HG02973 (cell line): Measurements from ENCODE around the gene TRNT1.

Source experiments
- ATAC-seq: cut with Tn5 transposase; IDR thresholded peaks from one replicate; pipeline ENCODE4 v1.9.1; 2021; ENCODE audit warnings: moderate library complexity; ENCODE audit not compliant: unreplicated experiment

The TRNT1 gene

DNA sequence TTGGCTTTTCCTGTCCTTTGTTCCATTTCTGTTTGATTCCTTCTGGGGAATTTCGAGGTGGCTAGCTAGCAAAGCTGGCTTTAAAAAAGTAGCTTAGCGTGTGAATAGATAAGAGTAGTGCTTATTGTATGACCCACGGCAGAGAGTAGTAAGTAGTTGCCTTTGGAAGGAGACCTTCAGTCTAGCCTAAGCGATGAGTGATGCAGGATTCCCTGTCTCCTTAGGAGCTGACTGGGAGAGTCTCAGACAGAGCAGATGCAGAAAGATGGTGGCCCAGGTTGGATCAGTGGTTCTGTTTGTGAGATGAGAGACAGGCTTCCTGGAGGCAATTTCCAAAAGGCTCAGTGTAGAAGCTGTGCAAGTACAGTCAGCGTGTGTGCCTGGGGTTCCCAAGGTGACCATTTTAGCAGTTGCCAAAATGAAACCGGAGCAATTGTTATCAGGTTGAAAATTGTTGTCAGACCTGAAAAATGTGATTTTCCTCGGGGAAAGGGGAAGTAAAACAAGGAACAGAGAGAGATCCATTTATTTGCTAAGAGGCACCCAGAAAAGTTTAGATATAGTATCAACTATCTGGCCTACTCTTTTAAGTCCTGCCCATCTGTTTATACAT, 15.9 kb upstream of the TRNT1 start:
- ATAC-seq = peak; percentile 29

- ATAC-seq = no peak
These were observed 13.6 kb upstream of the TRNT1 start for GRCh38 chr3:3113042-3113709.

DNA sequence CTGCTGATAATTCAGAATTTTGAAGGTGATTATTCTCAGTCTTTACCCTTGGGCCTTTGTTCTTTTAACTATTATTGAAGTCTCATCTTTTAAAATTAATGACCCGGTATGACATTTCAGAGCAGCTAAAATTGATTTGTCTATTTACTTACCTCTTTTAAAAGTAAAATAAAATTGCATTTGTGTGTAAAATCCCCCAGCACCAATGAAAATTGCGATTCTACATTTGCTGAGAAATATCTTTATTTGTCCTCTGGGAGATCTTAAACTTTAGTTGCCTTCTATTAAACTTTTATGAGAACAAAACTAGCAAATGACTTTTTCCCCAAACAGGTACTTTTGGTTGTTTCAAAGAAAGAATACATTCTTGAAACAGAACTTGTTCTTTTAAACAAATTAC, 9.1 kb upstream of the TRNT1 start:
- ATAC-seq = no peak

- ATAC-seq = no peak
These were observed 7.3 kb upstream of the TRNT1 start for GRCh38 chr3:3119393-3119851.

GRCh38 chr3:3125977-3126376, 763 bp upstream of the TRNT1 start:
- no peak for ATAC-seq

- peak; percentile 31 for ATAC-seq
These were observed 781 bp downstream of the TRNT1 start for GRCh38 chr3:3127432-3128010.

DNA sequence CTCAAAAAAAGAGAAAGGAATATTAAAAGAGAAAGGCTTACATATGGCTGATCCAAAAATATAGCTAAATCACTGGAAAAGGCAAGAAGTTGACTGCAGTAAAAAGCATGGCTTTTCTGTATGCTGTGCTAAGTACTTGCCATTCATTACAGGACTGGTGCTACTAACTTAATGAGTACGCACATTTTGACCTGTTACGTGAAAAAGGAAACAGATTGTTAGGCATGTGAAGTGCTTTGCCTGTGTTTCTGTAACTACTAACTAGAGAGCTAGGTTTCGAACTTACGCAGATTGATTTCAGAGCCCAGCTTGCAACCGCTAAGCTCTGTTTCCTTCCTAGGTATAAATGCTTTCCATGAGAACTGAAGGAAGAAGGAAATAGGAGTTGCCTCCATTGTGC, 2.8 kb downstream of the TRNT1 start:
- no peak for ATAC-seq

GRCh38 chr3:3133500-3133899, 6.8 kb downstream of the TRNT1 start:
- no peak for ATAC-seq

GRCh38 chr3:3134750-3135448, 8.2 kb downstream of the TRNT1 start:
- no peak for ATAC-seq

DNA sequence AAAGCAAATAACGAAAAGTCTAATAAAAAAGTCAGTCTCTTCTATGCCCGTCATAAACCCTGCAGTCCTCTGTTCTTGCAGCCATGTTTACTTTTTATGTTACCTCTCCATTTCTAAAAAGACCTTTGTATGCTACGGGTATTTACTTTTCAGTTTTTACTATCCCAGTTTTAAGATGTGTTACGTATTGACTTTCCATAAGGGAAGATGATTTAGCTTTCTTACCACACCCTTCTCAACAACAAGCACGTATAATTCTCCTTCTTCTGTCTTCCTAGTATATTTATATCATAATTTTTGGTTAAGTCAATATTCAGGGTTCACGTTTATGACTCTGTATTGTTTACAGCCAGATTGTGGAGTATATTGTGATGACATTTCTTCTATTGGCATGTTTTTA, 10.8 kb downstream of the TRNT1 start:
- no peak for ATAC-seq

GRCh38 chr3:3141939-3142338, 15.2 kb downstream of the TRNT1 start:
- ATAC-seq = no peak

DNA sequence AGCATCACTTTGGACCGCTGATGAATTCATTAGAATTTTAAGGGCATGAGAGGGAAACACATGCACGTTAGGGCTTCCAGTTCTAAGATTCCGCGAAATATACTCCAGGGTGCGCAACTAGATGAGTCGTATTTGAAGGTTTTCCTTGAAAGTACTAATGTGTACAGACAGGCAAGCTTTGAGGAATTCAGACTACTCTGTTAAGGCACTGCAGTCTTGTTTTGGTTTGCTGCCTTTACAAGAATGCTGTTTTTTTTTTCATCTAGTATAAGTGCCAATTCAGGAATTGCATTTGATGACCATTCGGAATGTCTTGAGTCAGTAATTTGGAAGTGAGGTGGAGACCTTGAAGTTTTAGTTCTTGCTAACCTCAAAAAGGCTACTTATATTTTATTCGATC, 19.1 kb downstream of the TRNT1 start:
- ATAC-seq = no peak

- no peak for ATAC-seq
These were observed 22.8 kb downstream of the TRNT1 start for GRCh38 chr3:3149560-3149959.

GRCh38 chr3:3151513-3151912, 24.8 kb downstream of the TRNT1 start:
- ATAC-seq = no peak

GRCh38 chr3:3154879-3155610, 28.3 kb downstream of the TRNT1 start:
- ATAC-seq = no peak

GRCh38 chr3:3157484-3157883, 30.7 kb downstream of the TRNT1 start:
- no peak for ATAC-seq

- ATAC-seq = no peak
These were observed 34.1 kb downstream of the TRNT1 start for GRCh38 chr3:3160826-3161225.

DNA sequence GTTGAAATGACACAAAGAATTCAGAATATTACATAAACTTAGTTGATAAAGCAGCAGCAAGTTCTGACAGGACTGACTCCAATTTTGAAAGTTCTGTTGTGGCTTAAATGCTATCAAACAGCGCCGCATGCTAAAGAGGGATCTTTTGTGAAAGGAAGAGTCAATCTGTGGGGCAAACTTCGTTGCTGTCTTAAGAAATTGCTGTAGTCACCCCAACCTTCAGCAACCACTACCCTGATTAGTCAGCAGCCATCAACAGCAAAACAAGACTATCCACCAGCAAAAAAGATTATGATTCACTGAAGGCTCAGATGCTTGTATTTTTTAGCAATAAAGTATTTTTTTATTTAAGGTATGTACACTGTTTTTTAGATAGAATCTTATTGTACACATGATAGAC, 38.5 kb downstream of the TRNT1 start:
- ATAC-seq = no peak

DNA sequence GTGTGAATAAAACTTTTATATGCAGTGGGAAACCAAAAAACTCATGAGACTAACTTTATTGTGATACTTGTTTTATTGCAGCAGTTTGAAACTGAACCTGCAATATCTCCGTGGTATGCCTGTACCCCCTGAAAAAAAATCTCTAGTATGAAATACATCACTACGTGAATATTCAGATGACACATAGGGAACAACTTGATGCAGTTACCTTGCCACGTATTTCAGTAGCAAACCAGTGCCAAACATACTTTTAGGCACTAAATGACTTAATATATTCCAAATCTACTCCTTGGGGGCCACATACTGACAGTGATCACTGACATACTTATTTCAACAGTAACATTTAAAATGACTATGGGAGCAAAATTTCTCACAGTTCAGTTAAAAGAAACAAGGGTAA, 38.9 kb downstream of the TRNT1 start:
- no peak for ATAC-seq

DNA sequence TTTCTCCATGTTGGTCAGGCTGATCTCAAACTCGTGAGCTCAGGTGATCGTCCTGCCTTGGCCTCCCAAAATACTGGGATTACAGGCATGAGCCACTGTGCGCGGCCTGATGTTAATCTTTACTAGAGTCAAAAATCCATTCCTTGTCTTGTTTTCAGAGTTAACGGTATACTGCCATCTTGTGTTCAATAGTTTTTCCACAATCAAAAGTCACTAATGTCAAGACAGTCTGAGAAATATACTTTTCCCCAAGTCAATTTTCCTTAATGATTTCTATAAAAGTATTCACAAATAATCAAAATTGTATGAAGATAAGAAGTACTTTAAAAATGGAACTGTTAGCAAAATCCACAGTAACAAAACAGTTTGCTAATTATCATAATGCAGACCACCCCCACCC, 44.3 kb downstream of the TRNT1 start:
- ATAC-seq = no peak

- ATAC-seq = no peak
These were observed 45.9 kb downstream of the TRNT1 start for GRCh38 chr3:3172627-3173026.
